ENCODE data around the gene MSANTD7.
"Not testable (repeated sequence)": the region's sequence is repeated elsewhere in the genome, so short reads cannot be mapped to it uniquely, and the experiment has no call there.

The MSANTD7 gene

DNA sequence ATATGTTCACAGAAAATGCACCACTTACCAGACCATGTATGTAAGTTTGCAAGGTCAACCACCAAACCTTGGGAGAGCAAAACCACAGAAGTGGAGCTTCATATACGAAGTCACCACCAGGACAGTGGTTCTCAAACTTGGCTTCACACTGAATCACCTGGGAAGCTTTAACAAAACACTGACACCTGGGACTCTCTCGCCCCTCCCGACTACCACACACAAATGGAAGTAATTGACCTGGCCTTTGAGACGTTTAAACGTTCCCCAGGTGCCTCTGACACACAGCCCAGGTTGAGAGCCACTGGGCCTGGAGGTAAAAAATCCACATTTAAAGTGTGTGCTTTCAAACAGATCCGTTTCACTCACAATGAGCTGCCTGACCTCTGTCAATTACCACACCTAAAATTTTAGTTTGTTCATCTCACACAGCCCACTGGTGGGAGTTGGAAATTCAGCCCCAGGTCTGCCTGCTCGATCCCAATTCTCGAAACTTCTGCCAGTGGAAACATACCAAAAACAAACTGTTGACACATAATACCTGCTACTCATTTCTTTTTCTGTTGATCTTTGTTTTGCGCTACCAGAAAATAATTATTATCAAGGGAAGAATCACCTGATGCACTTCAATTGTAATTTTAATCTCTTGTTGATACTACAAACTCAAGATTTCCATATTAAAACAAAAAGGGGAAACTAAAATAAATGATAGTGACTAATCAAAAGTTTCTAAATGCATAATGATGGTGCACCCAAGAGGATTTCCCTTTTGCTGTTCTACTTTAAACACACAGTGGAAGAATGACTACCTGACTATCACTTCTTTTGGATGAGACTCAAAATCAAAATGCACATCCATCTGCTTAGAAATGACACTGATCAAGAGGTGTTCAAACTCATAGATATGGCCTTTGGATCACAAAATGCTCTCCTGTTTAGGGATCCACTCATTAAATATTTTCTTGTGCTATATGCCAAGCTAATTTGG lies 26.8 kb upstream of the MSANTD7 start:
- no peak overlapping the region for H3K4me2 ChIP-seq (ENCODE audit: low read depth, low read length, poor library complexity, severe bottlenecking)
- H2AFZ ChIP-seq (ENCODE audit: low read depth, low read length, severe bottlenecking) = no peak overlapping the region
- H3K9me3 ChIP-seq (ENCODE audit: insufficient read depth, low read length) = no peaks in the 10 kb centered on the region
- H3K36me3 ChIP-seq (ENCODE audit: low read length) = no peaks in the 10 kb centered on the region
- no peaks in the 10 kb centered on the region for H3K79me2 ChIP-seq (ENCODE audit: insufficient read depth, low read length)
- no peaks in the 10 kb centered on the region for H4K20me1 ChIP-seq (ENCODE audit: low read depth, low read length)
- TF ChIP-seq EZH2phosphoT487 (conservative IDR thresholded peaks at IDR 0.05; ENCODE audit: low read length) = no peak
- TF ChIP-seq, protein P1, sequence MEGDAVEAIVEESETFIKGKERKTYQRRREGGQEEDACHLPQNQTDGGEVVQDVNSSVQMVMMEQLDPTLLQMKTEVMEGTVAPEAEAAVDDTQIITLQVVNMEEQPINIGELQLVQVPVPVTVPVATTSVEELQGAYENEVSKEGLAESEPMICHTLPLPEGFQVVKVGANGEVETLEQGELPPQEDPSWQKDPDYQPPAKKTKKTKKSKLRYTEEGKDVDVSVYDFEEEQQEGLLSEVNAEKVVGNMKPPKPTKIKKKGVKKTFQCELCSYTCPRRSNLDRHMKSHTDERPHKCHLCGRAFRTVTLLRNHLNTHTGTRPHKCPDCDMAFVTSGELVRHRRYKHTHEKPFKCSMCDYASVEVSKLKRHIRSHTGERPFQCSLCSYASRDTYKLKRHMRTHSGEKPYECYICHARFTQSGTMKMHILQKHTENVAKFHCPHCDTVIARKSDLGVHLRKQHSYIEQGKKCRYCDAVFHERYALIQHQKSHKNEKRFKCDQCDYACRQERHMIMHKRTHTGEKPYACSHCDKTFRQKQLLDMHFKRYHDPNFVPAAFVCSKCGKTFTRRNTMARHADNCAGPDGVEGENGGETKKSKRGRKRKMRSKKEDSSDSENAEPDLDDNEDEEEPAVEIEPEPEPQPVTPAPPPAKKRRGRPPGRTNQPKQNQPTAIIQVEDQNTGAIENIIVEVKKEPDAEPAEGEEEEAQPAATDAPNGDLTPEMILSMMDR (IDR thresholded peaks at IDR 0.05; ENCODE audit: insufficient read depth, low read length, poor library complexity, severe bottlenecking) = no peak
- no peak overlapping the region for H3K27ac ChIP-seq (ENCODE audit: low read depth, low read length)
- H3K27me3 ChIP-seq (ENCODE audit: low read length) = no peaks in the 10 kb centered on the region
- no peaks in the 10 kb centered on the region for H3K9me2 ChIP-seq (replicated peaks; ENCODE audit: insufficient read depth, low read length)
- no peak overlapping the region for H3K9ac ChIP-seq (ENCODE audit: low read length)
- no peaks in the 10 kb centered on the region for H3F3A ChIP-seq (ENCODE audit: insufficient read depth)
- no peak overlapping the region for H3K4me3 ChIP-seq (ENCODE audit: insufficient read depth, low read length, poor library complexity, severe bottlenecking)

DNA sequence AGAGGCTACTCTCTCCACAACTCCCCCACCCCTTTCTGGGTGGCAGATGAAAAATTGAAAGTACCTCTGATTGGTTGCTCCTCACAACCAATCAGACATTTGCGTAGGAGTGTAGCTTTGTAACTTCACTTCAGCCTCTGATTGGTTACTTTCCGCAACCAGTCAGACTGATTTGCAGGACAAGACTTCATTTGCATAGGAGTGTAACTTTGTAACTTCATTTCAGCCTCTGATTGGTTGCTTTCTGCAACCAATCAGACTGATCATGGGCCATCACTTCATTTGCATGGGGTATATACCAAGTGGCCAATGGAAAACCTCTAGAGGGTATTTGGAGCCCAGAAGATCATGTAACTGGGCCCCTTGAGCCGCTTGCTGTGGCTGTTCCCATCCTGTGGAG lies 25.8 kb upstream of the MSANTD7 start:
- no peaks in the 10 kb centered on the region for H4K20me1 ChIP-seq (ENCODE audit: low read depth, low read length)
- no peak overlapping the region for H3K27ac ChIP-seq (ENCODE audit: low read depth, low read length)
- H3K9me2 ChIP-seq (replicated peaks; ENCODE audit: insufficient read depth, low read length) = no peaks in the 10 kb centered on the region
- H3K4me2 ChIP-seq (ENCODE audit: low read depth, low read length, poor library complexity, severe bottlenecking) = no peak overlapping the region
- H3F3A ChIP-seq (ENCODE audit: insufficient read depth) = no peaks in the 10 kb centered on the region
- no peaks in the 10 kb centered on the region for H3K36me3 ChIP-seq (ENCODE audit: low read length)
- no peaks in the 10 kb centered on the region for H3K27me3 ChIP-seq (ENCODE audit: low read length)
- no peaks in the 10 kb centered on the region for H3K79me2 ChIP-seq (ENCODE audit: insufficient read depth, low read length)
- H3K9me3 ChIP-seq (ENCODE audit: insufficient read depth, low read length) = no peaks in the 10 kb centered on the region
- TF ChIP-seq, protein P1 (IDR thresholded peaks at IDR 0.05; ENCODE audit: insufficient read depth, low read length, poor library complexity, severe bottlenecking) = no peak
- TF ChIP-seq EZH2phosphoT487 (conservative IDR thresholded peaks at IDR 0.05; ENCODE audit: low read length) = no peak
- H3K4me3 ChIP-seq (ENCODE audit: insufficient read depth, low read length, poor library complexity, severe bottlenecking) = no peak overlapping the region
- no peak overlapping the region for H3K9ac ChIP-seq (ENCODE audit: low read length)
- H2AFZ ChIP-seq (ENCODE audit: low read depth, low read length, severe bottlenecking) = no peak overlapping the region

DNA sequence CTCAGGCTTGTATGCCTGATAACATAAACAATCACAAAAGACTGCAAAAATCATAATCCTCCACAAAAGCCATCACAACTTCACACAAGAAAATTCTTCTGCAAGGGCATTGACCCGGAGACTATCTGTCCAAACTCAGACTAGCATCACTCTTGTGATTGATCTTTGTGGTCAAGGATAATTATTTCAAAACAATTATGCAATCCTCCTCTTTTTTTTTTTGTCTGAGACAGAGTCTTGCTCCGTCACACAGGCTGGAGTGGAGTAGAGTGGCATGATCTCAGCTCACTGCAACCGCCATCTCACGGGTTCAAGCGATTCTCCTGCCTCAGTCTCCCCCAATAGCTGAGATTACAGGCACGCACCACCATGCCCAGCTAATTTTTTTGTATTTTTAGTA lies 22.4 kb upstream of the MSANTD7 start:
- Histone ChIP-seq H3K36me3 (ENCODE audit: low read length) (no peaks in the 10 kb centered on the region), H3K4me3 (ENCODE audit: insufficient read depth, low read length, poor library complexity, severe bottlenecking) (no peak overlapping the region), H3K9ac (ENCODE audit: low read length) (no peak overlapping the region), H3K27ac (ENCODE audit: low read depth, low read length) (no peak overlapping the region), H4K20me1 (ENCODE audit: low read depth, low read length) (no peaks in the 10 kb centered on the region), H3K9me2 (replicated peaks; ENCODE audit: insufficient read depth, low read length) (no peaks in the 10 kb centered on the region), H3K27me3 (ENCODE audit: low read length) (no peaks in the 10 kb centered on the region), H3K4me2 (ENCODE audit: low read depth, low read length, poor library complexity, severe bottlenecking) (no peak overlapping the region), H3K79me2 (ENCODE audit: insufficient read depth, low read length) (no peaks in the 10 kb centered on the region), H3K9me3 (ENCODE audit: insufficient read depth, low read length) (no peaks in the 10 kb centered on the region), H3F3A (ENCODE audit: insufficient read depth) (no peaks in the 10 kb centered on the region), H2AFZ (ENCODE audit: low read depth, low read length, severe bottlenecking) (no peak overlapping the region)
- TF ChIP-seq, protein P1 (IDR thresholded peaks at IDR 0.05; ENCODE audit: insufficient read depth, low read length, poor library complexity, severe bottlenecking) = no peak
- TF ChIP-seq EZH2phosphoT487 (conservative IDR thresholded peaks at IDR 0.05; ENCODE audit: low read length) = no peak

DNA sequence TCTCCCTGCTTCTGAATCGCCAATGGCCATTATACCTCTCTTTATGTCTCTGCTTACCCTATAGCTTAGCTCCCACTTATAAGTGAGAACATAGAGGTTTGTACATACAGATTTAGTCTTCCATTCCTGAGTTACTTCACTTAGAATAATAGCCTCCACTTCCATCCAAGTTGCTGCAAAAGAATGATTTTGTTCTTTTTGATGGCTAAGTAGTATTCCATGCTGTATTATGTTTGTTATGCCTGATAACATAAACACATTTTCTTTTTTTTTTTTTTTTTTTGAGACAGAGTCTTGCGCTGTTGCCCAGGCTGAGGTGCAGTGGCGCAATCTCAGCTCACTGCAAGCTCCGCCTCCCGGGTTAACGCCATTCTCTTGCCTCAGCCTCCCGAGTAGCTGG lies 21.4 kb upstream of the MSANTD7 start:
- H3K27me3 ChIP-seq (ENCODE audit: low read length); H3K4me3 ChIP-seq (ENCODE audit: insufficient read depth, low read length, poor library complexity, severe bottlenecking); H3K27ac ChIP-seq (ENCODE audit: low read depth, low read length); H3K36me3 ChIP-seq (ENCODE audit: low read length); H3K9me2 ChIP-seq (replicated peaks; ENCODE audit: insufficient read depth, low read length); H3K9ac ChIP-seq (ENCODE audit: low read length); H4K20me1 ChIP-seq (ENCODE audit: low read depth, low read length); H3F3A ChIP-seq (ENCODE audit: insufficient read depth); H2AFZ ChIP-seq (ENCODE audit: low read depth, low read length, severe bottlenecking); H3K4me2 ChIP-seq (ENCODE audit: low read depth, low read length, poor library complexity, severe bottlenecking); H3K79me2 ChIP-seq (ENCODE audit: insufficient read depth, low read length); H3K9me3 ChIP-seq (ENCODE audit: insufficient read depth, low read length): not testable (repeated sequence)
